Activated T-cell treated with anti-CD3 and anti-CD28 coated beads, Interleukin-2, amount 50 U/mL, for 4 hours (primary cell): ENCODE results near the gene RUVBL1. TPM values are rescaled to one million over a fixed set of nuclear protein-coding genes. Genes with fewer than 3 reads are reported as not detected.

Experiments used
- ATAC-seq, 2 donors: fragments of 200-7000 bp; cut with Tn5 transposase; one replicate each; pipeline ENCODE4 v1.10.0; 2021
- DNase-seq: peaks from one replicate; pipeline ENCODE4 v3.0.0-alpha.2; 2020
- H3K27me3 Mint-ChIP-seq: one replicate; pipeline ENCODE4 v1.8.0; 2021; ENCODE audit warnings: low read depth, mixed read lengths
- H3K36me3 Mint-ChIP-seq: one replicate; pipeline ENCODE4 v1.8.0; 2022; ENCODE audit warnings: mixed read lengths; ENCODE audit not compliant: insufficient read depth
- H3K4me1 Mint-ChIP-seq: one replicate; pipeline ENCODE4 v1.8.0; 2021; ENCODE audit warnings: low read depth, mixed read lengths
- H3K4me3 Mint-ChIP-seq: one replicate; pipeline ENCODE4 v1.8.0; 2021; ENCODE audit warnings: mild to moderate bottlenecking, moderate library complexity, mixed read lengths
- H3K9me3 Mint-ChIP-seq: one replicate; pipeline ENCODE4 v1.8.0; 2021; ENCODE audit warnings: mixed read lengths
- total RNA-seq, 3 donors: library from RNA; stranded (reverse); gene quantifications; one replicate each; pipeline ENCODE4 v1.2.1, GENCODE V29; 2021

Gene RUVBL1
- total RNA-seq, 3 donors from 2014 or later = 158 to 177 (median 161) TPM

DNA sequence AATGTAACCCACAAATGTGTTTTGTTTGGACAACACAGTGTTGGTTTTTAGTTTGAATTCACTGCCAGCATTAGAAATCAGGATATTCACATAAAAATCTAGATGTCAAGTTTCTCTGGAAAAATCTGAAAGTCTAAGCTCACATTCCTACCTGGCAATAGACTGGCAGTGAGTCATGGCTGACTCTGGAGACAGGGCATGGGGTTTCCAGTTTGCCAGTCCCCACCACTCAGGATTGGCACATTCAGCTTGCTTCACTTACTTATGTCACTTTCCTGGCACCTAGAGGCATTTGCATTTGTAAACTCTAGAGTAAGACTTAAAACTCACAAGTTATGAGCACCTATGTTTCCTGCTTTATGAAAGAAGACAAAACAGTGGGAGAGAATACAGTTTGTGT, 90.5 kb downstream of the RUVBL1 start:
- Mint-ChIP-seq H3K36me3 (no peaks in the 10 kb centered on the region), H3K9me3 (no peaks in the 10 kb centered on the region), H3K4me1 (no peaks in the 10 kb centered on the region), H3K4me3 (no peak overlapping the region), H3K27me3 (peaks cover 10% of the 10 kb centered on the region)
- DNase-seq (no peak), ATAC-seq (no peak)

Other genes starting within 250 kb of the RUVBL1 start
- gene KBTBD12, start 208.6 kb downstream of the RUVBL1 start, total RNA-seq = under 1 TPM in 1 of 3 donors, not detected in 2; 0.05 TPM
- gene SEC61A1, start 71.4 kb downstream of the RUVBL1 start, total RNA-seq = 100 to 1,000 TPM; 195 to 216 (median 210) TPM
- gene EEFSEC, start 29.7 kb upstream of the RUVBL1 start, total RNA-seq = 10 to 100 TPM; 20.2 to 23.9 (median 21.9) TPM